GM18520 (cell line): Measurements from ENCODE around the gene COG6.

Experiments
- ATAC-seq: cut with Tn5 transposase; IDR thresholded peaks from one replicate; pipeline ENCODE4 v1.9.1; 2021; ENCODE audit not compliant: unreplicated experiment

Gene COG6

DNA sequence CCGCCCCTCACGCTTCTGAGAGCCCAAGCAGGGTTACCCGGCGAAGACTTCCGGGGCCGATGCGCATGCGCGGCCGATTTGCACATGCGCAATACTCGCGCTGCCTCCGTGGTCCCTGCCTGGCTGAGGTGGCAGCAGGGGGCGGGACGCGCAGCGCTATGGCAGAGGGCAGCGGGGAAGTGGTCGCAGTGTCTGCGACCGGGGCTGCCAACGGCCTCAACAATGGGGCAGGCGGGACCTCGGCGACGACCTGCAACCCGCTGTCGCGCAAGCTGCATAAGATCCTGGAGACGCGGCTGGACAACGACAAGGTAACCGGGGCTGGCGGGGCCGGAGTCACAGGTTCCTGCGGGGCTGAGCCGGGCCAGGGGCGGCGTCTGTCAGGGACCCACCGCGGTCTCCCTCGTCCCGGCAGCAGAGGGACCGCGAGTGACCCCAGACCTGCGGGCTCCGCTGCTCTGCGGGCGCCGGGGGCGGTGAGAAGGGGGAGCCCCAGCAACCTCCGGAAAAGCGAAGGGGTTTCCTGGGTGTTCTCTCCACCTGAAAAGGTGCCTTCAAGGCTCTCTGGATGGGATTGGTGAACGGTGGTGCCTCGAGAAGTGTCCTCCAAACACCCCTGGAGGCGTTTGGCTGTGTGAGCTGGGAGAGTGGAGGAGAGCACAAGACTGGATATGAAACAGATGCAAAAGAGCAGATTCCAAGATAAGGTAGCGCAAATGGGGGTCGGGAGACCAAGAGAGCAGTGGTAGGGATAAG is at the start of gene COG6:
Gene COG6 (plus strand): TSS at position 94 of the 756 bp plus-strand sequence. CDS start 65 bp downstream, at position 159.
- peak; percentile 89 for ATAC-seq

DNA sequence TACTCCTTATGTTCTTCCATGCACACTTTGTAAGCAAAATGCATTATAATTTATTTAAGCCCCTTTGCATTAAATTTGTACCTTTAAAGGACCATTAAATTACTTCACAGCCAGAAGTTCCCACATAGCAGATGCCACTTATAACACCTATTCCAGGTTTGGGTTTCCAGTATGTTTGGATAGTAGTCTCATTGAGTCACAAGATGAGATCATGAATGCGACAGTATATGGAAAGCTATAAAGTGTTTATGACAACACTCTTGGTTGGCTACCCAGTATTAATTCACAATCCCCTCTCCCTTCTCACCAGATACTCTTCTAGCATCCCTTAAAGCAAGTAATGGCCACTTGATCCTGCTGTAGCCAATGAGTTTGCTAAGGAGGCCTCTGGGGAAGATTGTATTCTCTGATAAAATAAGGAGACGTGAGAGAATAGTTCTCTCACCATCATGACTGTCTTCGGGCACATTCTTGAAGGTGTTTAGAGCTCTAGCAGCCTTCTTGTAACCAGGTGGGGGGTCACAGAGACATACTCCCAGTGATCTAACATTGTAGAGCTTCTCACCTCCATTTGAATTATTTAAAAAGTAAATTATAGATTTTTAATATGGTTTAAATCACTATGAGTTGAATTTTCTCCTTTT is 49.7 kb upstream of the COG6 start:
- no peak for ATAC-seq

GRCh38 chr13:39607876-39608275 is 47.6 kb upstream of the COG6 start:
- ATAC-seq: no peak

DNA sequence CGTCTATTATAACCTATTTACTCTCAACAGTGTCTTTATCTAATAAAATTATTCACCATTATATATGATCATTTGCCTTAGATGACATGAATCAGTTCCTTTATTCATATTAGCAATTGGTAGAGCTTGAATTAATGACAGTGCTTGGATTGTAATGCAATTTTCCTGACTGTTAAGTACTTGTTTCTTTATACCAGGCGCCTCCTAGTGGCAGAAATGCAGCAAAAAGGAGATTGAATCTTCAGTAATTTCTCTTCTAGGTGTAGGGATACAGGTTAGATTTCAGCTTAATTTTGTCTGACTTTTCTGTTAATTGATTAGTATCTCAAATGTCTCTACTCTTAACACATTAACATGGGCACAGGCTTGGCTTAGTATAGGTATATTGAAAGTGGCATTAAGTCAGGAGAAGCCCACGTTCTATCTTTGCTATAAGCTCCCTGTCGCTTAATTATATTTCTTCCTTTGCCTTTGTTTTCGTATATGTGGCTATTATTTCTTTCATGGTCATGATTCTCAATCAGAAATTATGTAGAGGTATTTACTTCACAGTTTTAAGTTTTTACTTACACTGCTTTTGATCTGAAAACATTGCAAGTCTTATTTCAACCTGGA is 43.3 kb upstream of the COG6 start:
- no peak for ATAC-seq

DNA sequence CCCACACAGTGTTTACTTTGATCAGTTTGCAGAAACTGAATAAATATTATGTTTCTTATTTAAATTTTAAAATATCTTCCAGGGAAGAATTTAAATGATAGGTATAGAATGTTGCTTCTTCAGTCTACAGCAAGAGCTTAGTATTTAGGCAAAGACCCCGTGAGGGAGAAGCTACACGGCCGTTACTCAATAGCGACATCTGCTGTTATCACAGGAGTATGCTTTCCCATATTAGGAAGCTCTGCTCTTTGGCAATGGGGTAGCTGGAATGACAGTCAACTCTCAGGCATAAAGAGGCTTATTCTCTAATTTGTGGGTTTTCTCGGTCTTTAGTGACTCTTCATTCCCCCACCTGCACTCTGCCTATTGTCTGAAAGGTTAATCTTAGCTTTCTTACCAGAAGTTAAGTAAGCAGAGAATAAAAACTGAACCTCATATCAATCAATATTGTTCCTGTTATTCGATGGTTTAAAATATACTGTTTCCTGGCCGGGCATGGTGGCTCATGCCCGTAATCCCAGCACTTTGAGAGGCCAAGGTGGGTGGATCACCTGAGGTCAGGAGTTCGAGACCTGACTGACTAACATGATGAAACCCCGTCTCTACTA is 39.3 kb upstream of the COG6 start:
- ATAC-seq: no peak

DNA sequence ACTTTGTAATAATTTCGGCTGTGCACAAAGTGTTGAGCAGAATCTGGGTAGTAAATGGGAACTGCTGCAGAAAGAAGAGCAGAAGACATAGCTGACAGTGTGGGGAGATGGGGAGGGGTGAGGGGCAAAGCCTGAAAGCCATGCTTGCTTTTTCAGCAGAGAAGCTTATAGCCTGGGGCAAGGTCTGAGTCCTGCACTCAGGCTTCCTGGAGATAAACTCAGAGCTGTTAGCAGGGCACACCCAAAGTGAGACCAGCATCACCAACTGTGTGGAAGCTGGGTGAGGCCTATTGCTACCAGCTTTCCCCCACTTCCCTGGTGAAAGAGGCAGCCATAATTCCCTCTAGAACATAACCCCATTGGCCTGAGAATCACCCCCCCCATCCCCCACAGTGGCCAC is 36.9 kb upstream of the COG6 start:
- no peak for ATAC-seq

GRCh38 chr13:39623466-39623865 is 32.0 kb upstream of the COG6 start:
- ATAC-seq: no peak

GRCh38 chr13:39631307-39631706 is 24.2 kb upstream of the COG6 start:
- no peak for ATAC-seq

DNA sequence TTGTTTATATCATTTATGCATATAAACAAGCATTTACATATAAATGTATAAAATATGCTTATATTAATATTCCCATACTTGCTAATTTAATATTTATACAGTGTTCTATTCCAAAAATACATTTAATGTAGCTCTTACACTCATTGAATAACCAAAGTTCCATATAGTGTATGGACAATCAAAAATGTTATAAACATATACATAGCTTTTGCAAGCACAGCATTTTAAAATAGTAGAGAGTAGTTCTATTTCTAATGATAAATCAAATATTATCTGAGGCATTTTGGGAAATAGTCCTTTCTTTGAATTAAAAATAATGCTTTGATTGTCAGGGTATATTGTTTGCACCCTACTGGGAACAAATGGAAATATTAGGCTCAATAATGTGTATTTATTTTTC is 22.5 kb upstream of the COG6 start:
- ATAC-seq: no peak

DNA sequence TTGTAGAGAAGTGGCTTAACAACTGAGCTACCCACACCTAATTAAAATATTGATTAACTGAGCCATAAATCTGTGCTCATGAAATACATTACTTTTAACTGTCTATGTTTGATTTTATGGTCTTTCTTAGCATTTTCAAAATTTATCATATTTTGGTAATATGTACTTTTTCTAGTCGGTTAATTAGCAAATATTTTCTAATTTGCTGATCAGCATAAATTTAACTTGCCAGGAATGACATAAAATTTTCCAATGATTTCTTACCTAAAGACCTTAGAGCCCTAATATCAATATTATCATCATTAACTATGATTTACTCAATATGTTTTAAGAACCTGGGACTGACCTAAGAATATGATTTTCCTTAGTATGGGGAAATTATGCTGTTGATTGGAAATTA is 19.9 kb upstream of the COG6 start:
- no peak for ATAC-seq

GRCh38 chr13:39637890-39638289 is 17.6 kb upstream of the COG6 start:
- ATAC-seq: no peak

DNA sequence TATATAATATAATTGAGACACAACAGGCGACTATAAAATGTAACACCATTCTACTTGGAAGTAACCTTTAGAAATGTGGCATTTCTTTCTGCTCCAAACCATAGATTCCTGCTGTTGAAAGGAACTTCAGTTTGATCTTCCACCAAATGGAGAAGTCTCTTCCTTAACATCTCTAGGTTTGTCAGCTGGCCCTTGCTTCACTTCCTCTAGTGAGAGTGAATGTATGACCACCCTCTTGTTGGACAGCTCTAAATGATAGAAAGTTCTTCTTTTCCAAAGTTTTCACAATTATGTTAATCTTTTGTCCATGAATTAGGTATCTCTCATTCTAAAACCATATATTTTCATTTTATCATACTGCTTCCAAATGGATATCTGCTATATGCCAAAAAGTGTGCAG is 13.8 kb upstream of the COG6 start:
- ATAC-seq: no peak

DNA sequence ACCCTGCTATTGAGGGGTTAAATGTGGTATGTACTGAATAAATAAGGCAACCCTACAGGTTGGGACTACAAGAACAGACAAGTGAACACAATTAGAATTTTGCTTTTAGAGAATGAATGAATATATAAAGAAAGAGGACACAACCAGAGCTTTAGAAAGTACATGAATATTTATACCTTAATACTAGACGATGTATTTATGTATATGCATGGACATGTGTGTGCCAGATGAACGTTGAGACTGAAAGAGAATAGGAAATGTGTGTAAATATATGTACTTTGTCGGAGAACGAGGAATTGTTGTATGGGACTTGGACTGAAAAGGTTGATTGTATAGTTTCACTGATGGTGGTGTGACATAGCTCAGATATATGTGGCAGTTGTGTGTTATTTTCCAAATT is 9.3 kb upstream of the COG6 start:
- ATAC-seq: no peak

DNA sequence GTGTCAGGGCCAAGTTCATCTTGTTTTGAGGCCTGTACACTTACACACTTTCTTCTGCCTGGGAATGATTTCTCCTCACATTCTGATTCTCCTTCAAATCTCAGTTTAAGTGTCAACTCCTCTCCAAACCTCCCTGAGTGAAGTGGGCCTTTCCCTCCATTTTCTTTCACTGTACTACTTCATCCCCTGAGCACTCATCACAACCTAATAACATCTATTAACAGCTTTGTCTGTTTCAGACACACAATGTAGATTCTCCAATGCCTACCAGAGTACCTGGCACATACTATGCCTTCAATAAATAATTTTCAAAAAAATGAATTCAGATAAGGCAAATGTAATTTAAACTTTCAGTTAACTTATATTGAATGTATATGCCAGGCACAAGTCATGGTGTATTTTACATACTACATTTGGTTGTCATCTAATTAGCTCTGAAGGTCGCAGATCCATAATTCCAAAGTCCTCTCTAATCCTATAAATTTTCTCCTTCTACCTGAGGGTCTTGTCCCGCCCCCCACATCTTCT is 357 bp upstream of the COG6 start:
- ATAC-seq: no peak

- no peak for ATAC-seq
Measured at GRCh38 chr13:39656325-39656677, 839 bp downstream of the COG6 start.

- no peak for ATAC-seq
Measured at GRCh38 chr13:39663508-39663907, 8.0 kb downstream of the COG6 start.

DNA sequence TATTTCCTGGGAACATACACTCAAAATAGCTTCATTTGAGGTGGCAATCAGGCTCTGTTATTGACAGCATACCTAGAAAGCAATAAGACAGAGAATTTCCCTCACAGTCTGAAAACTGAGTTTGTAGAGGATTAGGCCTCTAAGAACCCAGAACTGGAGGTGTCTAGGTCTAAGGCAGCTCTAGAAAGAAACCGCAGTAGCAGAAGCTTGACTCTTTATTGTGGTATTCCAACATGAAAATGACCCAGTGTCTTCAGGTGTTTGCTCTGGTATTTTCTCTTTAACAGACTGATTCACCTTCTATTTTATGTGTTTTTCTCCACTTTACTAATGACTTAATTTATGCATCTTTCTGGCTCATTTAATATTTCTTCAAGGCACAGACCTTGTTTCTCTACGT is 8.5 kb downstream of the COG6 start:
- no peak for ATAC-seq

- no peak for ATAC-seq
Measured at GRCh38 chr13:39665763-39666162, 10.3 kb downstream of the COG6 start.

- ATAC-seq: no peak
Measured at GRCh38 chr13:39670445-39670844, 15.0 kb downstream of the COG6 start.

DNA sequence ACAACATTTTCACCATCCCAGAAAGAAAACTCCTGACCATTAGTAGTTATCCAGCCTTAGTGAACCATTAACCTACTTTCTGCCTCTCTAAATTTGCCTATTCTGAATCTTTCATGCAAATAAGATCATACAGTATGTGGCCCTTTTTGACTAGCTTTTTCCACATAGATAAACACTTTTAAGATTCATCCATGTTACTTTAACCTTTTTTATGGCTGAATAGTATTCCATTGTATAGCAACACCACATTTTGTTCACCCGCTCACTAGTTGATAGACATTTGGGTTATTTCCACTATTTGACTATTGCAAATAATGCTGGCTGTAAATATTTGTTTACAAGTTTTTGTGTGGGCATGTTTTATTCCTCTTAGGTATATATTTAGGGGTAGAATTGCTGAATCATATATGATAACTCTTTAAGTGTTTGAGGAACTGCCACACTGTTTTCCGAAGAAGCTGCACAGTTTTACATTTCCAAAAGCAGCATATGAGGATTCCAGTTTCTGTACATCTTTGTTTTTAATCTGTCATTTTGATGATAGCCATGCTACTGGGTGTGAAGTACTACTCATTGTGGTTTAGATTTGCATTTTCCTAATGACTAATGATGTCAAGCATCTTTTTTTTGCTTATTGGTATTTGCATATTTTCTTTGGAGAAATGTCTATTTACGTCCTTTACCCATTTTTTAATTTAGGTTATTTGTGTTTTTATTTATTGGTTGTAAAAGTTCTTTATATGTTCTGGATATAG is 17.1 kb downstream of the COG6 start:
- no peak for ATAC-seq

GRCh38 chr13:39675904-39676303 is 20.4 kb downstream of the COG6 start:
- no peak for ATAC-seq
